GM20431 (cell line): Measurements from ENCODE around the gene GRIK5.
"Not testable (repeated sequence)": the region's sequence is repeated elsewhere in the genome, so short reads cannot be mapped to it uniquely, and the experiment has no call there.

Experiments used
- in situ Hi-C: fragments of 300-500 bp; cut with MseI, MboI; formaldehyde crosslinking; loops from one replicate; pipeline ENCODE4 v1.15.0; 2020; ENCODE audit warnings: low sequenced_read_pairs; ENCODE audit not compliant: unreplicated experiment

The GRIK5 gene

GRCh38 chr19:42053037-42053935 is 16.7 kb downstream of the GRIK5 start:
- in situ Hi-C loops = no loop called here

- in situ Hi-C loops = no loop called here
Observed at GRCh38 chr19:42052241-42052863, 17.7 kb downstream of the GRIK5 start.

- in situ Hi-C loops = no loop called here
Observed at GRCh38 chr19:42051166-42052115, 18.6 kb downstream of the GRIK5 start.

- in situ Hi-C loops = no loop called here
Observed at GRCh38 chr19:42048992-42049391, 21.0 kb downstream of the GRIK5 start.

GRCh38 chr19:42045575-42045974 is 24.4 kb downstream of the GRIK5 start:
- in situ Hi-C loops = no loop called here

GRCh38 chr19:42042455-42043170 is 27.4 kb downstream of the GRIK5 start:
- in situ Hi-C loops = no loop called here

- in situ Hi-C loops = not testable (repeated sequence)
Observed at GRCh38 chr19:42040491-42040890, 29.5 kb downstream of the GRIK5 start.

GRCh38 chr19:42040031-42040430 is 30.0 kb downstream of the GRIK5 start:
- in situ Hi-C loops = no loop called here

GRCh38 chr19:42038666-42039065 is 31.3 kb downstream of the GRIK5 start:
- in situ Hi-C loops = no loop called here

GRCh38 chr19:42037649-42038048 is 32.4 kb downstream of the GRIK5 start:
- in situ Hi-C loops = no loop called here

GRCh38 chr19:42034640-42035391 is 35.2 kb downstream of the GRIK5 start:
- in situ Hi-C loops = not testable (repeated sequence)

GRCh38 chr19:42033413-42033812 is 36.6 kb downstream of the GRIK5 start:
- in situ Hi-C loops = no loop called here

- in situ Hi-C loops = no loop called here
Observed at GRCh38 chr19:42032431-42032830, 37.6 kb downstream of the GRIK5 start.

GRCh38 chr19:42030645-42031440 is 39.2 kb downstream of the GRIK5 start:
- in situ Hi-C loops = no loop called here

GRCh38 chr19:42028304-42029216 is 41.4 kb downstream of the GRIK5 start:
- in situ Hi-C loops = no loop called here

GRCh38 chr19:42024622-42025111 is 45.3 kb downstream of the GRIK5 start:
- in situ Hi-C loops = no loop called here

GRCh38 chr19:42023943-42024260 is 46.1 kb downstream of the GRIK5 start:
- in situ Hi-C loops = no loop called here
